NCI-H748 (cell line): Measurements from ENCODE around the gene ITPR2.
"Not testable (repeated sequence)": the region's sequence is repeated elsewhere in the genome, so short reads cannot be mapped to it uniquely, and the experiment has no call there.

ENCODE experiments used
- DNase-seq: peaks from one replicate; lab custom pipeline; 2025; ENCODE audit not compliant: unreplicated experiment; lab: John Stamatoyannopoulos, UW

The ITPR2 gene

DNA sequence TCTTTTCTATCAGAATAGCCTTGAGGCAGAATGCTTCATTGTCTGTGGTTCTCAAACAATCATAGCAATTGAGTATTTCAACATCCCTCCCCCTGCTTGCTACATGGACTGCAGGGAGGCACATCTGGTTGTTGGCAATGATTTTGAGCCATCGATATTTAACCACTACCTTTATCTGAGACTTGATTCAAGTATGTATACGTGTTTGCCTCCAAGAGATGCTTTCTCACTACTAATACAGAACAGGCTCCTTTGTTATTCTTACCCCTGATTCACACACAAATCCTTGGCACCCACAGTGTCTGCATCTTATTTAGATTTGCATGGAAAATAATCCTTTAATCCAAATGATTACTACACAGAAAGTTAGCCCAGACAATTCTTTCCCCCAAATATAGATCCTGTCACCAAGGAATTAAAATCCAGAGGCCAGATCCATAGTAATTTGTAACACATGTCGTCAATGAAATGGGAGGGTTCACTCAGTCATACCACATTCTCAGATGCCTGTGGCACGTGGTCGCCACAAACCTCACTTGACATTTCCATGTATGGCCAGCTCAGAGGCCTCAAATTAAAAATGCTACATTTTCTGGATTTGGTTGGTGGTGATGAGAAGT, 199.3 kb downstream of the ITPR2 start:
- DNase-seq = no peak

GRCh38 chr12:26632756-26633155, 200.2 kb downstream of the ITPR2 start:
- DNase-seq = no peak

GRCh38 chr12:26631846-26632245, 201.1 kb downstream of the ITPR2 start:
- no peak for DNase-seq

DNA sequence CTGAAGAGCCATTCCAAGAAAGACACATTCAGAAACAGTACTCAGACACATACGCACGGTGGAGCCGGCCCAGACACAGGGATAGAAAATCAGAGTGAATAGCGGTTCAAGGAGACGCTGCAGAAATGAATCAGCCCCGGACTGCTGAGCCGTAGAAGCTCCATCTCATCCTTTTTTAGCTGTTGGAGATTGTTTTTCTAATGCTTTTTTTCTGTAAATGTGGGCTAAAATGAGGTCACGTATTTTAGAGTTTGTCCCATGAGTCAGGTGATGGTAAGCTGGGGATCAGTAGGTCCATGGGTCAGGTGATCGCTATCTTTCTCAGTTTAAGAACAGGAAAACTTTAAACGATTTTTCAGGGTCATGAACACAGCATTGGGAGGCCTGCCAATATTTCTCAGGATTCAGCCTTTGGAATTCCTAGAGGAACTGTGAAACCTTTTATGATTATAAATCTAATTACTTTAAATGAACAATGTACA, 202.4 kb downstream of the ITPR2 start:
- DNase-seq = no peak

GRCh38 chr12:26629864-26630263, 203.1 kb downstream of the ITPR2 start:
- DNase-seq = no peak

- no peak for DNase-seq
Observed at GRCh38 chr12:26628234-26628633, 204.8 kb downstream of the ITPR2 start.

DNA sequence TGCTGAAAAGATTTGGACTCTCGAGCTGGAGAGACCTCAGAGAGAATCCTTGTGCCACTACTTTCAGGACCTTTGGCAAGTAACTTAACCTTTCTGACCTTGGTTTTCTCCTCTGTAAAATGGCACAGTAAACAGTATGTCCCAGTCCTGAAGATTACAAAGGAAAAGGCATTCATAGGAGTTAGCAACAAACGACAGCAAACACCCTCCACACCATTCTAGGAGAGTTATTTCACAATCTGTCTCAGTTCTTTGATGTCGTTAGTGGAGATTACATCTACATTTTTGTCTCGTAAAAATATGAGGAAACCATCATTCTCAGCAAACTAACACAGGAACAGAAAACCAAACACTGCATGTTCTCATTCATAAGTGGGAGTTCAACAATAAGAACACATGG, 205.7 kb downstream of the ITPR2 start:
- no peak for DNase-seq

GRCh38 chr12:26623136-26623535, 209.9 kb downstream of the ITPR2 start:
- DNase-seq = no peak

DNA sequence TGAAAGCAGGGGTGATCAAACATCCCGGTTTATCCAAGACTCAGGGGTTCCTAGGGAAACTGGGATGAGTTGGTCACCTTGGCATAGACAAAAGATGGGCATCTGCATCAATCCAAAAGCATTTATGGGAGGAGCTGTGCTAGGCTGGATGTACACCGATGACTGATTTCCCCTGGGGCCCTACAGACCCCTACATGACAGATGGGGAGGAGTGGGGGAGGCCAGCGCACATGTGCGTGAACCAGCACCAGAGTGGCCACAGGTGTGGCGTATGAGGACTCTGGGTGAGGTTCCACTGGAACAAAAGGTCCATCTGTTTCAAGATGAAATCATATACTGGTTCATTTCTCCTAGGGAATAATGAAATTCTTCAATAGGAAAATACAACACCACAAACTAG, 210.4 kb downstream of the ITPR2 start:
- DNase-seq = peak; percentile 4

GRCh38 chr12:26621932-26622331, 211.1 kb downstream of the ITPR2 start:
- no peak for DNase-seq

DNA sequence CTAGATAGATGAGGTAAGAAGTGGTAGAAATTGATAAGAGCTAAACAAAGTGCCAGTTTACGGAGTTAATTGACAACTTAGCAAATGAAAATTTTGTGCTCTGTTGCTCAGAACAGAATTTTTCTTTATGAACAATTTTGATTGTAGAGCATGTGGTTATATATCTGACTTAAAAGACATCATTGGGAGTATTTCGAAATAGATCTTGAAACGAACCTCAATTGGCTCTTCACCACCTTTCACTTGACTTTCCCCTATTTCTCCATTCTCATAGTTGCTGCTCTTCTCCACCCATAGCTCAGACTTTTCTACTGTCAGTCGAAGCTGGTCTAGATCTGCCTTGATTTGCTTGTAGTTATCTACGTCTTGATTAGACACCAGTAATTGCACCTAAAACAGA, 212.1 kb downstream of the ITPR2 start:
- no peak for DNase-seq

GRCh38 chr12:26617513-26617912, 215.5 kb downstream of the ITPR2 start:
- no peak for DNase-seq

DNA sequence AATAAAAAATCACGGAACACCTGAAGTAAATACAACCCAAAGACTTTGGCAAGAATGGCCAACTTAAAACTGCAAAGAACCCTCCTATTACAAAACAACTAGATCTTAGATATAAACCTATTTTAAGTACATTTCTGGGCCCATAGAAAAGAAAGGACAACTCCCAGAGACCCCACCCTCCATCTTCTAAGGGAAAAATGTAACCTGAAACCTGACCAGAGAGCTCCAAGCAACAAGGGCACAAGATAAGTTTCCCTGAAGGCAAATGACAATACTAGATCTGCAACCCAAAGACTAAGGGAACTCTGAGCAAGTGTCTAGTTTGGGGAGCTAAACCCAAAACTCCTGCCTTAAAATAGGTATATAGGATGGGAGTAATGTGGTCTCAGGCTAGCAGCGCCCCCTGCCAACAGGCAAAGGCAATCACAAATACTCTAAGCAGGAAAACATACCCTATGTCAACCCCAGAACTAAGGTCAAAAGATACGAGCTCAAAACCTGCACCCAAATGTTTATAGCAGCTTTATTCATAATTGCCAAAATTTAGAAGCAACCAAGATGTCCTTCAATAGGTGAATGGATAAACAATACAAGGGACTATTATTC, 218.9 kb downstream of the ITPR2 start:
- peak; percentile 49 for DNase-seq

DNA sequence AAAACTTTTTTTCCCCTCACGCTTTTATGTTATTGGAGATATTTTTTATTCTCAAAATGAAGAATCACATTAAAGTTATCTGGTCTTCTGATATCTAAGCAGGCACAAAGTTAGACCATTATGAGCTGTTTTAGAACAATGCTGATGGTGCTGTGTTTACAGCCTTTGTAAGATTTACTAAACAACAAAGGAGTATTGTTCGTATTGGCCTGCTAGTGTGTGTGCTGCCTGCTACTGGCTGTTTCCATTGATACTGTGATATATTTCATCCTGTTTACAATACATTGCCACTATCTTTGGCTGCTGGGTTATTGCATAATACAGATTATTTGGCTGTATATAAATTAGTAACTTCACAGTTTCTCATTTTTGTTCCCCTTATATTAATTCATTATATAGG, 220.8 kb downstream of the ITPR2 start:
- no peak for DNase-seq

DNA sequence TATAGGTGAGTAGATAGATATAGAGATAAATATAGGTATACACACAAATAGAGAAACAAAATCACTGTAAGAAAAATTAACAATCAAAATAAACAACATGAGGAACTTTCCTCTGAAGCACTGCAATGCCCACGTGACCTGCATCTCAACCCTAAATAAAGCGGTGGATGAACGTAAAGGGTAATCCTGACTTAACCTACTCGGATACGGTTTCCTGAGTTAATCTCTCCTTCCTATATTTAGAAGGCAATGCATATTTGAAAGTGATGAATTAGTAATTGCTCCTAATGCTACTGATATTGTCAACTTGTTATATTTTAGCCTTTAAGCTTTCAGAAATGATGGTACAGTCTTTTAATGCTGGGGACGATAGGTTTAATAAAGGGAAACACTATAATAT, 221.4 kb downstream of the ITPR2 start:
- DNase-seq = no peak

DNA sequence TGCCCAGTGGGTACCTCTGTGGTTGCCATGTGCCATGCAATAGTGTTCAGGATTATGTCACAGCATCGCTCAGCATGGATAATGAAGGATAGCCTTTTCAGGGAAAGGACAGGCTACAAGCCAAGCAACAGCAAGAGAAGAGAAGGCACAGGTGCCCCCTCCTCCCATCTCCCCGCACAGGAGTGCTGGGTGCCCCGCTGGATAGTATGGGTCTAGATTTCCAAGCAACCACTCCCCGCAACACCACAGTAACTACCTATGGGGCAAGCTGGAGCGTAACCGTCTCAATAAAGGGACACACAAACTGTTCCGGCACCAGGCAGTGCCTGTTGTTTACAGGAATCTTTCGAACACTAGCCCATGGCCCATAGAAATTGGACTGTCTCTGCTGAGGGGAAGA, 222.2 kb downstream of the ITPR2 start:
- DNase-seq = no peak

DNA sequence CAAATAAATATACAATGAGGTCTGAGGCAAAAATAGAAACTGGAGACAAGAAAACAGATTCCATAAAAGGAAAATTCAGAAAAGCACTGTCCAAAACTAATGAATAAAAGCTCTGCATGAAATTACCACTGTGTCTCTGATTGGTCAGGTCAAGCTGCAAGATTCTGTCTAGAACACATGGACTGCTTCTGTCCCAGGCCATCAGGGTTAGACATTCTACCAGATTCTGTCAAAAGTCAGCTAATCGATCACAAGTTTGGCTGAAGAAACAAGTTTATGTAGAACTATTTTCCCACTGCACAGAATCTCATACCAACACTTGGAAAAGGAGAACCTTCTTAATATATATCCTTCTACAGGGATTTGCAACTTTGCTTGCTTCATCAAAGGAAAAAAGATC, 223.0 kb downstream of the ITPR2 start:
- no peak for DNase-seq

- DNase-seq = no peak
Observed at GRCh38 chr12:26608706-26609105, 224.3 kb downstream of the ITPR2 start.

DNA sequence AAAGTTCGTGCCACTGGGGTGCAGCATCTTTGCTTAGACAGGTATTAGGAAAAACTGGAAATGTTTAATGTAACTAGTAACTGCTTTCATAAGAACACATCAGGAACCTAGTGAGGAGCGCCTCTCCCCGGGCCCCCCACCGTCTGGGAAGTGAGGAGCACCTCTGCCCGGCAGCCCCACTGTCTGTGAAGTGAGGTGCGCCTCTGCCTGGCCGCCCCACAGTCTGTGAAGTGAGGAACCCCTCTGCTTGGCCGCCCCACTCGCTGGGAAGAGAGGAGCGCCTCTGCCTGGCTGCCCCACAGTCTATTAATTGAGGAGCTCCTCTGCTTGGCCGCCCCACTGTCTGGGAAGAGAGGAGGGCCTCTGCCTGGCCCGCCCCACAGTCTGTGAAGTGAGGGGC, 224.7 kb downstream of the ITPR2 start:
- DNase-seq = no peak

DNA sequence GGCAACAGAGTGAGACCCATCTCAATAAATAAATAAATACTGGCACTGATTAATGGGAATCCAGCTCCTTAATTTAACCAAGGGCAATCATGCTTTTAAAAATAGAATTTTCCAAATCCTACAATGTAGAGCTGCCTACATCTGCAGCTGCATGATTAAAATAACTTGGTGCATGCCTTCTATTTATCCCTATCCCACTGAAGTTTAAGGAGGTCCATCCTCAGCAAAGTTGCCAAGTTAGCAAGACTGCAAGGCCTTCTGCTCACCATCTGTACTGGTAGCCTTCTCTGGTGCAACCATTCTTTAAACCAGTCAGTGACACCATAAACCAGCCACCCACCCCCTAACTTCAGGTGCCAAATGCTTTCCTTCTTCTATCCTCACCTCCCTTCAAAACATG, 226.1 kb downstream of the ITPR2 start:
- DNase-seq = no peak

- DNase-seq = not testable (repeated sequence)
Observed at GRCh38 chr12:26604813-26605212, 228.2 kb downstream of the ITPR2 start.

DNA sequence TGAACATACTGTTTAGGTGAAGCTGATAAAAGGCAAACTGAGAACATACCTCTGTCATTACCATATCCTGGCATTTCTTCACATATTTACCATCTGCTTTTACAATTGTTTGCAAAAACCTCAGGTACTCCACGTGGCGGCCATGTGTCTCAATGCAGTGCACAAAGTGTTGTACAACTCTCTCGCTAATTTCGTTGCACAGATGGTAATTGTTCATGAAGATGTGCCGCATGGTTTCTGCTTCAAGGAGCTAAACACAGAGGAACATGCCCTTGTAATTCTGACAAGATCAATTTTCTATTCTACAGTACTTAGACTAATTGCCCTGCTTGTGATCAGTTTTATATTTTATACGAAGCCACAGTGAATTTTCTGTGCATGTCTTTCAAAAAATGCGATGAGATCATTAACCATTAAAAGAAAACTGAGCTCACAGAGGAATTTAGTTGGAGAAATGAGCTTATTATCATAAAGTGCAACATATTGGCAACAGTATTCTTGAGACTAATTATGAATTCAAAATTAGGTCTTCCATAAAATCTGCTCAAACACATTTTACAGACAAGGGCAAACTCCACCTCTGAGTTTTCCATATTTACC, 233.8 kb downstream of the ITPR2 start:
- peak; percentile 1 for DNase-seq

DNA sequence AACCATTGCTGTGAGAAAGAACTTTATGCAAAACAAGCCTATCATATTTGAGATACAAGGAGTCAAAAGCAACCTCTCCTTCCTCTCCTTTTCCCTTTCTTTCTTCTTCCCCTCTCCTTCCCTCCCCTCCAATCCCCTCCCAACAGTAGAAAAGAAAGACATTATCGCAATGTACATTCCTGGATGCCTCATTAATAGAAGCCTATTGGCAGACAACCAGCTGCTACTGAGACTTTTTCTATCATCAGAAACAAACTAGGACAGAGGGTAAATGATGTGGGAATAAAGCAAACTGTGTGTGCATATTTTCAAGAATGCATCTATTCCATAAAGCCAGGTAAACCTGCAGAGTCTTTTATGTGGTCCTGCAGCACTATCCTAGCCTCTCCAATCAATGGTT, 237.2 kb downstream of the ITPR2 start:
- DNase-seq = no peak
